HepG2 (cell line): Measurements from ENCODE around the gene RAB5A. TPM values are rescaled to one million over a fixed set of nuclear protein-coding genes. Genes with fewer than 3 reads are reported as not detected.
"Not testable (repeated sequence)": the region's sequence is repeated elsewhere in the genome, so short reads cannot be mapped to it uniquely, and the experiment has no call there.

Experiments
- ATAC-seq: fragments of 200-7000 bp; cut with Tn5 transposase; 3 replicates; pipeline ENCODE4 v1.9.1; 2020; ENCODE audit warnings: mild to moderate bottlenecking, moderate library complexity
- BruUV-seq: library from RNA; stranded (reverse); fragments of 400-500 nt; replicated peaks from 2 replicates; lab custom pipeline; 2021; lab: Mats Ljungman, UMichigan
- CTCF ChIA-PET: fragments of 300-600 bp; formaldehyde crosslinking; extraction: SDS; loops from one replicate; lab custom pipeline; 2021; ENCODE audit warnings: low total read pairs, inconsistent platforms, low intra/inter-chr PET ratio; lab: Yijun Ruan, JAX
- POLR2A ChIA-PET: fragments of 350-600 bp; sonication (Branson Sonifier 250); formaldehyde crosslinking; loops from one replicate; lab custom pipeline; 2020; ENCODE audit warnings: antibody characterized with exemption, inconsistent platforms; lab: Yijun Ruan, JAX
- DNase-seq: peaks from one replicate; pipeline ENCODE4 v3.0.0-alpha.2; 2015; ENCODE audit warnings: low spot score
- FAIRE-seq: peaks from 3 replicates; lab custom pipeline; 2011; peaks lifted over from hg19 to GRCh38; lab: Jason Lieb, UNC
- H2AFZ ChIP-seq: one replicate; pipeline ENCODE4 v1.6.1; 2011; ENCODE audit warnings: low read length, inconsistent platforms
- H3K27ac ChIP-seq: fragments of 300-600 bp; 3 replicates; pipeline ENCODE4 v1.8.0; 2011; ENCODE audit warnings: mixed run types, mild to moderate bottlenecking, mixed read lengths, low read length, inconsistent platforms; ENCODE audit not compliant: insufficient read depth; ENCODE audit errors: extremely low read length
- H3K27me3 ChIP-seq, 2 experiments: fragments of 200-600 bp in 1 of 2; 2 replicates in 1 of 2; 3 replicates in 1 of 2; pipeline versions ENCODE4 v1.6.0 to v1.8.0; 2011; ENCODE audit warnings: low read length in 2 of 2, mild to moderate bottlenecking in 2 of 2, moderate library complexity in 2 of 2, inconsistent platforms in 1 of 2; ENCODE audit not compliant: insufficient read depth in 2 of 2, control insufficient read depth in 1 of 2
- H3K36me3 ChIP-seq, 2 experiments: fragments of 200-600 bp in 1 of 2; replicated peaks in 1 of 2; 2 replicates in 1 of 2; 3 replicates in 1 of 2; pipeline versions ENCODE4 v1.5.1 to v1.8.0; 2011; ENCODE audit warnings: low read length in 2 of 2, inconsistent platforms in 1 of 2; ENCODE audit not compliant: insufficient read depth in 2 of 2, control insufficient read depth in 1 of 2
- H3K4me1 ChIP-seq: 2 replicates; pipeline ENCODE4 v1.5.1; 2012; ENCODE audit warnings: low read length, inconsistent platforms; ENCODE audit not compliant: insufficient read depth
- H3K4me2 ChIP-seq: 2 replicates; pipeline ENCODE4 v1.6.0; 2011; ENCODE audit warnings: low read depth, low read length, inconsistent platforms
- H3K4me3 ChIP-seq, 3 experiments: fragments of 200-600 bp in 1 of 3; sonication (generic), shearing (Covaris generic) in 1 of 3; replicated peaks in 1 of 3; 2 replicates each; pipeline ENCODE4 v1.5.1; 2011 to 2016; ENCODE audit warnings: low read length in 3 of 3, inconsistent platforms in 2 of 3, low read depth in 2 of 3, mild to moderate bottlenecking in 2 of 3, control low read depth in 1 of 3, mixed read lengths in 1 of 3; ENCODE audit not compliant: insufficient read depth in 1 of 3
- H3K79me2 ChIP-seq: one replicate; pipeline ENCODE4 v1.6.1; 2011; ENCODE audit warnings: low read length, inconsistent platforms; ENCODE audit not compliant: insufficient read depth
- H3K9ac ChIP-seq: 2 replicates; pipeline ENCODE4 v1.6.0; 2011; ENCODE audit warnings: mild to moderate bottlenecking, low read depth, low read length, inconsistent platforms; ENCODE audit not compliant: insufficient read depth
- H3K9me3 ChIP-seq: 2 replicates; pipeline ENCODE4 v1.5.1; 2012; ENCODE audit warnings: mild to moderate bottlenecking, low read length
- H4K20me1 ChIP-seq: 2 replicates; pipeline ENCODE4 v1.6.0; 2011; ENCODE audit warnings: inconsistent platforms, mild to moderate bottlenecking, low read length, moderate library complexity; ENCODE audit not compliant: insufficient read depth
- ARHGAP35 ChIP-seq: sonication (generic); formaldehyde crosslinking; IDR thresholded peaks from 2 replicates; pipeline ENCODE4 v1.9.0; 2022; ENCODE audit warnings: mild to moderate bottlenecking, inconsistent platforms, moderate library complexity, missing genetic modification reagents, borderline replicate concordance
- CBFB ChIP-seq: sonication (generic); formaldehyde crosslinking; IDR thresholded peaks from 2 replicates; pipeline ENCODE4 v1.4.0; 2020; ENCODE audit warnings: missing genetic modification reagents
- HNRNPLL ChIP-seq: fragments of 200-400 bp; formaldehyde crosslinking; IDR thresholded peaks from 2 replicates; pipeline ENCODE4 v1.6.1; 2017; ENCODE audit warnings: mild to moderate bottlenecking, low read depth, low read length; ENCODE audit not compliant: poor library complexity, severe bottlenecking
- RAD51 ChIP-seq: fragments of 450-650 bp; IDR thresholded peaks from 2 replicates; pipeline ENCODE4 v1.6.1; 2016; ENCODE audit warnings: borderline replicate concordance
- TAF1 ChIP-seq: sonication (generic); formaldehyde crosslinking; IDR thresholded peaks from 2 replicates; pipeline ENCODE4 v1.4.0; 2020; ENCODE audit warnings: missing genetic modification reagents
- TMF1 ChIP-seq: sonication (generic); formaldehyde crosslinking; IDR thresholded peaks from 2 replicates; pipeline ENCODE4 v1.8.1; 2022; ENCODE audit warnings: low read depth, missing genetic modification reagents
- YEATS2 ChIP-seq: sonication (generic); formaldehyde crosslinking; IDR thresholded peaks from 2 replicates; pipeline ENCODE4 v1.4.0; 2020; ENCODE audit warnings: missing genetic modification reagents, borderline replicate concordance
- ZBTB4 ChIP-seq: sonication (generic); formaldehyde crosslinking; IDR thresholded peaks from 2 replicates; pipeline ENCODE4 v1.4.0; 2020; ENCODE audit warnings: missing genetic modification reagents, mild to moderate bottlenecking, borderline replicate concordance
- ZBTB40 ChIP-seq, 2 experiments: fragments of 450-650 bp in 1 of 2; sonication (generic) in 1 of 2; formaldehyde crosslinking in 1 of 2; IDR thresholded peaks; 2 replicates each; pipeline versions ENCODE4 v1.6.1 to v1.8.0; 2016 to 2022; ENCODE audit warnings: antibody characterized with exemption in 1 of 2, mild to moderate bottlenecking in 1 of 2, missing genetic modification reagents in 1 of 2
- ZFP36L2 ChIP-seq: sonication (generic); formaldehyde crosslinking; IDR thresholded peaks from 2 replicates; pipeline ENCODE4 v1.4.0; 2020; ENCODE audit warnings: missing genetic modification reagents
- ZNF282 ChIP-seq: fragments of 450-650 bp; IDR thresholded peaks from 2 replicates; pipeline ENCODE4 v1.6.1; 2018; ENCODE audit not compliant: partially characterized antibody
- ZNF30 ChIP-seq: sonication (generic); formaldehyde crosslinking; IDR thresholded peaks from 2 replicates; pipeline ENCODE4 v1.5.0; 2020; ENCODE audit warnings: mild to moderate bottlenecking, missing genetic modification reagents
- ZSCAN9 ChIP-seq: IDR thresholded peaks from 2 replicates; pipeline ENCODE4 v1.6.1; 2016; ENCODE audit warnings: borderline replicate concordance
- WGBS: methylation state at CpG from one replicate; pipeline ENCODE4 v1.1.6; 2017; ENCODE audit warnings: low lambda C conversion rate; 5-methylcytosine and 5-hydroxymethylcytosine counted together
- in situ Hi-C: cut with HindIII; loops from 2 replicates; pipeline ENCODE4 v1.10.0; 2017; ENCODE audit warnings: low pct_unique_long_range_greater_than_20kb; ENCODE audit not compliant: extremely low pct_ligation_motif_present
- intact Hi-C: fragments of 100-400 bp; cut with micrococcal nuclease; formaldehyde crosslinking; loops from one replicate; pipeline ENCODE4 v1.10.0; 2022; ENCODE audit not compliant: unreplicated experiment
- polyA plus RNA-seq, 8 experiments: library from polyadenylated mRNA; depleted of rRNA in 3 of 8; stranded (reverse) in 7 of 8; unstranded in 1 of 8; fragments of >200 nt; fragmentation: Illumina TruSeq in 4 of 8; extraction: Trizol in 4 of 8; gene quantifications; 2 replicates each; pipeline versions ENCODE4 v1.2.1 to v1.2.3, GENCODE V29; 2011 to 2016; ENCODE audit warnings: low read depth in 4 of 8, missing spikeins in 1 of 8, mixed read lengths in 1 of 8; ENCODE audit not compliant: insufficient read depth in 1 of 8
- total RNA-seq, 5 experiments: library from RNA; depleted of rRNA; stranded (reverse); fragments of >200 nt; fragmentation: Illumina TruSeq; extraction: Trizol; gene quantifications; 2 replicates each; pipeline ENCODE4 v1.2.3, GENCODE V29; 2016; ENCODE audit warnings: low read depth in 1 of 5

Gene RAB5A
- total and polyA plus RNA-seq, 2 of the 13 experiments (the other 11 are each of a cell fraction or from before 2014, with no cell fraction given), result 16.0 to 27.1 TPM

- TF ChIP-seq ZBTB40 (IDR thresholded peaks at IDR 0.05) (no peak), ZBTB40 (CRISPR knock-in tag; IDR thresholded peaks at IDR 0.05) (no peak), ARHGAP35 (CRISPR knock-in tag) (no peak), ZSCAN9 (CRISPR knock-in tag) (no peak), ZBTB4 (CRISPR knock-in tag) (no peak), RAD51 (no peak), ZNF30 (CRISPR knock-in tag) (no peak), TAF1 (CRISPR knock-in tag) (no peak), TMF1 (CRISPR knock-in tag) (no peak), CBFB (no peak), ZNF282 (no peak), YEATS2 (CRISPR knock-in tag) (no peak), ZFP36L2 (CRISPR knock-in tag) (no peak), HNRNPLL (no peak)
Observed at GRCh38 chr3:20028905-20029331, 82.0 kb downstream of the RAB5A start (continued).

GRCh38 chr3:20031939-20032338 lies 85.0 kb downstream of the RAB5A start:
- H3K4me1 ChIP-seq, H3K9ac ChIP-seq, H3K4me3 ChIP-seq, H3K4me2 ChIP-seq, H3K79me2 ChIP-seq, FAIRE-seq, ATAC-seq, DNase-seq, H2AFZ ChIP-seq, intact Hi-C loops, POLR2A ChIA-PET, CTCF ChIA-PET, in situ Hi-C loops, H3K9me3 ChIP-seq, BruUV-seq, H3K36me3 ChIP-seq, H3K27ac ChIP-seq, H3K27me3 ChIP-seq, H4K20me1 ChIP-seq: not testable (repeated sequence)
- 76% methylated on average over 5 of the region's 7 CpGs for WGBS
